Activated CD4-positive, alpha-beta T cell treated with anti-CD3 and anti-CD28 coated beads, Interleukin-2, amount 50 U/mL, for 24 hours (primary cell): ENCODE data around the gene LTBP2.

Experiments used
- DNase-seq, 2 donors: peaks; one replicate each; pipeline ENCODE4 v3.0.0-alpha.2; 2020; ENCODE audit warnings: low read depth in 1 of 2, low spot score in 1 of 2

The LTBP2 gene

GRCh38 chr14:74592476-74593201 is 19.4 kb downstream of the LTBP2 start:
- no peak for DNase-seq

GRCh38 chr14:74591899-74592298 is 20.1 kb downstream of the LTBP2 start:
- no peak for DNase-seq

GRCh38 chr14:74591394-74591793 is 20.6 kb downstream of the LTBP2 start:
- DNase-seq = no peak

- DNase-seq = no peak
Measured at GRCh38 chr14:74589291-74589879, 22.7 kb downstream of the LTBP2 start.

- DNase-seq = no peak
Measured at GRCh38 chr14:74587363-74587707, 24.7 kb downstream of the LTBP2 start.

- DNase-seq = no peak
Measured at GRCh38 chr14:74586681-74587362, 25.2 kb downstream of the LTBP2 start.

- no peak for DNase-seq
Measured at GRCh38 chr14:74585406-74586335, 26.4 kb downstream of the LTBP2 start.

- DNase-seq = no peak
Measured at GRCh38 chr14:74584951-74585350, 27.1 kb downstream of the LTBP2 start.

- DNase-seq = peak in 1 of 2 donors; percentile 33
Measured at GRCh38 chr14:74583689-74584434, 28.2 kb downstream of the LTBP2 start.

GRCh38 chr14:74582910-74583581 is 29.0 kb downstream of the LTBP2 start:
- DNase-seq = no peak

GRCh38 chr14:74580275-74580672 is 31.8 kb downstream of the LTBP2 start:
- no peak for DNase-seq

- peak in 1 of 2 donors; percentile 42 for DNase-seq
Measured at GRCh38 chr14:74579447-74580274, 32.4 kb downstream of the LTBP2 start.

- DNase-seq = no peak
Measured at GRCh38 chr14:74578479-74578878, 33.6 kb downstream of the LTBP2 start.

- no peak for DNase-seq
Measured at GRCh38 chr14:74577948-74578275, 34.1 kb downstream of the LTBP2 start.

GRCh38 chr14:74577247-74577947 is 34.6 kb downstream of the LTBP2 start:
- DNase-seq = no peak

- no peak for DNase-seq
Measured at GRCh38 chr14:74575936-74576335, 36.1 kb downstream of the LTBP2 start.

- DNase-seq = no peak
Measured at GRCh38 chr14:74575507-74575906, 36.5 kb downstream of the LTBP2 start.

GRCh38 chr14:74574706-74575105 is 37.3 kb downstream of the LTBP2 start:
- no peak for DNase-seq

- no peak for DNase-seq
Measured at GRCh38 chr14:74574090-74574433, 38.0 kb downstream of the LTBP2 start.
